SJSA1 (cell line): ENCODE data around the gene ASB13. TPM values are rescaled to one million over a fixed set of nuclear protein-coding genes. Genes with fewer than 3 reads are reported as not detected.
"Not testable (repeated sequence)": the region's sequence is repeated elsewhere in the genome, so short reads cannot be mapped to it uniquely, and the experiment has no call there.

Experiments
- DNase-seq, 2 experiments: peaks; one replicate each; pipeline ENCODE4 v3.0.0-alpha.2; 2015 to 2020; ENCODE audit warnings: low spot score in 2 of 2, low read depth in 1 of 2
- H3K27ac ChIP-seq: fragments of 250-450 bp; sonication (Bioruptor Pico); 2 replicates; pipeline ENCODE4 v1.5.1; 2020; ENCODE audit warnings: mild to moderate bottlenecking, moderate library complexity
- H3K27me3 ChIP-seq: fragments of 250-450 bp; sonication (Bioruptor Pico); replicated peaks from 2 replicates; pipeline ENCODE4 v1.5.1; 2020; ENCODE audit warnings: mild to moderate bottlenecking, moderate library complexity
- H3K36me3 ChIP-seq: fragments of 250-450 bp; sonication (Bioruptor Pico); 2 replicates; pipeline ENCODE4 v1.5.1; 2020; ENCODE audit warnings: mild to moderate bottlenecking
- H3K4me1 ChIP-seq: fragments of 250-450 bp; sonication (Bioruptor Pico); replicated peaks from 2 replicates; pipeline ENCODE4 v1.6.1; 2021; ENCODE audit warnings: mild to moderate bottlenecking
- H3K4me3 ChIP-seq: fragments of 250-450 bp; sonication (Bioruptor Pico); 2 replicates; pipeline ENCODE4 v1.5.1; 2020; ENCODE audit warnings: mild to moderate bottlenecking
- H3K9me3 ChIP-seq: fragments of 250-450 bp; sonication (Bioruptor Pico); replicated peaks from 2 replicates; pipeline ENCODE4 v1.5.1; 2020; ENCODE audit warnings: mild to moderate bottlenecking
- total RNA-seq: library from RNA; depleted of rRNA; stranded (reverse); fragments of >200 nt; shearing (Covaris generic); gene quantifications from 2 replicates; pipeline ENCODE4 v1.2.3, GENCODE V29; 2014; rRNA removed

ASB13 gene
- total RNA-seq, 1 experiment from 2014 or later, result 6.8 TPM

- Histone ChIP-seq H3K27ac (peak overlapping the region; percentile 56), H3K4me3 (peak overlapping the region; percentile 20), H3K9me3 (no peaks in the 10 kb centered on the region), H3K36me3 (no peaks in the 10 kb centered on the region), H3K27me3 (no peaks in the 10 kb centered on the region), H3K4me1 (peaks cover 45% of the 10 kb centered on the region)
- DNase-seq, result no peak
These were observed 70.8 kb downstream of the ASB13 start for GRCh38 chr10:5595591-5595990.

- Histone ChIP-seq H3K36me3 (no peaks in the 10 kb centered on the region), H3K4me1 (peaks cover 50% of the 10 kb centered on the region), H3K4me3 (no peak overlapping the region; the same call in 1 of the 2 replicates), H3K27me3 (no peaks in the 10 kb centered on the region), H3K27ac (peak overlapping the region; percentile 56), H3K9me3 (no peaks in the 10 kb centered on the region)
- no peak for DNase-seq
These were observed 71.3 kb downstream of the ASB13 start for GRCh38 chr10:5595095-5595494.

GRCh38 chr10:5594271-5595049 lies 71.9 kb downstream of the ASB13 start:
- peaks cover 56% of the 10 kb centered on the region for H3K4me1 ChIP-seq
- no peaks in the 10 kb centered on the region for H3K9me3 ChIP-seq
- H3K4me3 ChIP-seq, result no peak overlapping the region
- peak overlapping the region; percentile 56 for H3K27ac ChIP-seq
- no peaks in the 10 kb centered on the region for H3K27me3 ChIP-seq
- H3K36me3 ChIP-seq, result no peaks in the 10 kb centered on the region
- peak in 1 of 2 experiments; percentile 41 for DNase-seq

- not testable (repeated sequence) for H3K36me3 ChIP-seq, H3K27me3 ChIP-seq, DNase-seq, H3K9me3 ChIP-seq, H3K4me3 ChIP-seq, H3K27ac ChIP-seq
- peaks cover 68% of the 10 kb centered on the region for H3K4me1 ChIP-seq
These were observed 73.0 kb downstream of the ASB13 start for GRCh38 chr10:5593347-5593746.

- H3K4me3 ChIP-seq, result no peak overlapping the region
- H3K27ac ChIP-seq, result no peak overlapping the region
- peaks cover 74% of the 10 kb centered on the region for H3K4me1 ChIP-seq
- H3K27me3 ChIP-seq, result no peaks in the 10 kb centered on the region
- DNase-seq, result no peak
- H3K36me3 ChIP-seq, result no peaks in the 10 kb centered on the region
- H3K9me3 ChIP-seq, result no peaks in the 10 kb centered on the region
These were observed 74.3 kb downstream of the ASB13 start for GRCh38 chr10:5592070-5592469.

- no peak for DNase-seq
- Histone ChIP-seq H3K4me1 (peaks cover 74% of the 10 kb centered on the region), H3K9me3 (no peaks in the 10 kb centered on the region), H3K36me3 (no peaks in the 10 kb centered on the region), H3K27me3 (no peaks in the 10 kb centered on the region), H3K27ac (no peak overlapping the region), H3K4me3 (no peak overlapping the region)
These were observed 75.0 kb downstream of the ASB13 start for GRCh38 chr10:5591336-5591824.

GRCh38 chr10:5590816-5591215 lies 75.6 kb downstream of the ASB13 start:
- Histone ChIP-seq H3K4me3 (no peak overlapping the region), H3K27me3 (no peaks in the 10 kb centered on the region), H3K9me3 (no peaks in the 10 kb centered on the region), H3K27ac (peak overlapping the region; percentile 45), H3K4me1 (peaks cover 74% of the 10 kb centered on the region), H3K36me3 (no peaks in the 10 kb centered on the region)
- DNase-seq, result no peak

- DNase-seq, result peak; percentile 78 to 84
- no peaks in the 10 kb centered on the region for H3K27me3 ChIP-seq
- peak overlapping the region; percentile 45 for H3K27ac ChIP-seq
- no peak overlapping the region for H3K4me3 ChIP-seq
- peaks cover 74% of the 10 kb centered on the region for H3K4me1 ChIP-seq
- no peaks in the 10 kb centered on the region for H3K36me3 ChIP-seq
- no peaks in the 10 kb centered on the region for H3K9me3 ChIP-seq
These were observed 76.5 kb downstream of the ASB13 start for GRCh38 chr10:5589661-5590511.

GRCh38 chr10:5589011-5589660 lies 77.3 kb downstream of the ASB13 start:
- Histone ChIP-seq H3K27ac (peak overlapping the region; percentile 45), H3K9me3 (no peaks in the 10 kb centered on the region), H3K36me3 (no peaks in the 10 kb centered on the region), H3K4me3 (no peak overlapping the region), H3K27me3 (no peaks in the 10 kb centered on the region), H3K4me1 (peaks cover 74% of the 10 kb centered on the region)
- DNase-seq, result no peak

Other genes with a start within 250 kb of the ASB13 start
- gene CALML5, start 167.0 kb downstream of the ASB13 start, total RNA-seq, result not detected in 2 replicates
- not detected in 2 replicates for gene CALML3, start 141.6 kb downstream of the ASB13 start, total RNA-seq
- 29.3 and 55.3 TPM in 2 replicates for gene TASOR2, start 18.2 kb upstream of the ASB13 start, total RNA-seq
- 444 and 452 TPM in 2 replicates for gene GDI2, start 146.8 kb upstream of the ASB13 start, total RNA-seq
- gene ANKRD16, start 223.3 kb upstream of the ASB13 start, total RNA-seq, result 3.5 and 7.7 TPM in 2 replicates
- gene FBH1, start 223.6 kb upstream of the ASB13 start, total RNA-seq, result 59.3 and 93.3 TPM in 2 replicates